ENCODE measurements around the gene SLFN5. TPM values are rescaled to one million over a fixed set of nuclear protein-coding genes. Genes with fewer than 3 reads are reported as not detected.
A peak's percentile ranks its signal among the peaks of the same experiment; 100 is the strongest.
"Not testable (repeated sequence)": the region's sequence is repeated elsewhere in the genome, so short reads cannot be mapped to it uniquely, and the experiment has no call there.

SLFN5 gene
- total RNA-seq (10 to 100 TPM in 1 of 2 donors, 1 to 10 TPM in 1; 9.1 to 17.6 TPM), polyA plus RNA-seq (ENCODE audit: insufficient read length in 2 of 2) (1 to 10 TPM; 3.6 to 6.4 TPM)
- long read RNA-seq, donor 1, full-length matches to known transcripts: 1 of 1 reads
- long read RNA-seq, donor 1, partial matches to known transcripts: 0 of 1 reads
- long read RNA-seq, donor 1, other reads (novel, unspliced or antisense): 0 of 1 reads
- long read RNA-seq, donor 2, partial matches to known transcripts: 0 of 1 reads
- long read RNA-seq, donor 2, other reads (novel, unspliced or antisense): 0 of 1 reads
- long read RNA-seq, donor 3: 0 reads
- long read RNA-seq, donor 4, full-length matches to known transcripts: 6 of 6 reads
- long read RNA-seq, donor 4, partial matches to known transcripts: 0 of 6 reads
- long read RNA-seq, donor 4, other reads (novel, unspliced or antisense): 0 of 6 reads

DNA sequence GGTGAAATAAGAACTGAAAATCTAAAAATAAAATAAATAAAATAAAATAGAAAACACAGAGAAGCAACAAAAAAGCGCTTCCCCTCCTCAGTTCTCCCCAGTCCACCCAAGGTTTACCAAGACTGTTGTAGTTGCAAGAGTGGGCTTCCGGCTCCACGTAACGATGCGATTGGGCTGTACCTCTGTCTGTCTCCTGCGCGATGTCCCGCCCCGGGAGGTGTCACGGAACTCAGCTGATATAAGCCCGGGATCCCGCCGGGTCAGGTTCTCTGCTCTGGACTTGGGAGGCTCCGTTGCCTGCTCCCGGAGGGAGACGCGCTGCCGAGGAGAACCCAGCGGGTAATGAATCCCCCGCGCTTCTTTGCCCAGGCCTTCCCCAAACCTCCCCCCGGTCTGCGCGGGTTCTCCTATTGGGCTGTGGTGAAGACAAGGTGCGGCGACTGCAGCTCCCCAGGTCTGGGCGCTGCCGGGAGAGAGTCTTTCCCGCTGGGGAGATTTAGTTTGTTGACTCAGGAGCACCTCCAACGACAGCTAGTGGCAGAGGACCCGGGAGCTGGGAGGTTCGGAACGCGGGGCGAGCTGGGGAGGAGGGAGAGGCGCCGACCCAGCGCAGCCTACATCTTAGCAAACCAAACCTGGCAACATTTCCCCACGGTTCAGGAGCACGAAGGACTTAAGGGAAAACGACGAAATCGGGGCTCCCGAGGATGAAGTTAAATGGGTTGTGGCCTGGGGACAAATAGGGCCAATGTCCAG is at the start of gene SLFN5:
SLFN5 (plus strand) TSS at position 268 of the 756 bp plus-strand sequence. CDS start 15,619 bp downstream, outside the sequence.
- 0% methylated on average over 33 of the region's 44 CpGs for WGBS (ENCODE audit: insufficient coverage)

GRCh38 chr17:35194001-35194400 is 48.9 kb upstream of the SLFN5 start, which contains the start of gene SLC35G3:
SLC35G3 (minus strand) TSS chr17:35194393; CDS start chr17:35194307, 86 bp downstream.
- WGBS (ENCODE audit: insufficient coverage): 94% methylated on average over 7 of the region's 12 CpGs
- not testable (repeated sequence) for H3K27ac ChIP-seq (ENCODE audit: low read depth, low read length); H3K27me3 ChIP-seq (ENCODE audit: control insufficient read depth, insufficient read depth, low read length); H3K36me3 ChIP-seq (ENCODE audit: control insufficient read depth, insufficient read depth, low read length); H3K4me1 ChIP-seq (ENCODE audit: control insufficient read depth, insufficient read depth, low read length); H3K4me3 ChIP-seq (ENCODE audit: low read depth, low read length); H3K9me3 ChIP-seq (ENCODE audit: control insufficient read depth, insufficient read depth, low read length); DNase-seq (ENCODE audit: low read depth in 4 of 6, low spot score in 6 of 6)

More for the DNA sequence above, at the start of gene SLFN5:
- H3K4me3 ChIP-seq (ENCODE audit: low read depth, low read length): peak within 1 kb of the TSS; percentile 64
- no peaks in the 10 kb centered on the region for H3K9me3 ChIP-seq (ENCODE audit: control insufficient read depth, insufficient read depth, low read length)
- H3K36me3 ChIP-seq (ENCODE audit: control insufficient read depth, insufficient read depth, low read length): no peaks in the 10 kb centered on the region
- DNase-seq (ENCODE audit: low read depth in 4 of 6, low spot score in 6 of 6): peak; percentile 65 to 95 (median 76)
- peaks cover 5% of the 10 kb centered on the region for H3K27me3 ChIP-seq (ENCODE audit: control insufficient read depth, insufficient read depth, low read length)
- peaks cover 26% of the 10 kb centered on the region for H3K4me1 ChIP-seq (ENCODE audit: control insufficient read depth, insufficient read depth, low read length)
- peak within 1 kb of the TSS; percentile 87 for H3K27ac ChIP-seq (ENCODE audit: low read depth, low read length)

- 98% methylated on average over 18 of the region's 31 CpGs for WGBS (ENCODE audit: insufficient coverage)
- not testable (repeated sequence) for H3K36me3 ChIP-seq (ENCODE audit: control insufficient read depth, insufficient read depth, low read length); H3K27me3 ChIP-seq (ENCODE audit: control insufficient read depth, insufficient read depth, low read length); H3K4me1 ChIP-seq (ENCODE audit: control insufficient read depth, insufficient read depth, low read length); H3K4me3 ChIP-seq (ENCODE audit: low read depth, low read length); H3K9me3 ChIP-seq (ENCODE audit: control insufficient read depth, insufficient read depth, low read length); H3K27ac ChIP-seq (ENCODE audit: low read depth, low read length); DNase-seq (ENCODE audit: low read depth in 4 of 6, low spot score in 6 of 6)
These were observed 47.8 kb upstream of the SLFN5 start for GRCh38 chr17:35195062-35195461.

- not testable (repeated sequence) for H3K4me3 ChIP-seq (ENCODE audit: low read depth, low read length); H3K9me3 ChIP-seq (ENCODE audit: control insufficient read depth, insufficient read depth, low read length); H3K27me3 ChIP-seq (ENCODE audit: control insufficient read depth, insufficient read depth, low read length); H3K36me3 ChIP-seq (ENCODE audit: control insufficient read depth, insufficient read depth, low read length); H3K27ac ChIP-seq (ENCODE audit: low read depth, low read length); DNase-seq (ENCODE audit: low read depth in 4 of 6, low spot score in 6 of 6); H3K4me1 ChIP-seq (ENCODE audit: control insufficient read depth, insufficient read depth, low read length)
- WGBS (ENCODE audit: insufficient coverage): no CpG with 5 or more reads among the region's 2 CpGs
These were observed 40.3 kb upstream of the SLFN5 start for GRCh38 chr17:35202582-35202981.

DNA sequence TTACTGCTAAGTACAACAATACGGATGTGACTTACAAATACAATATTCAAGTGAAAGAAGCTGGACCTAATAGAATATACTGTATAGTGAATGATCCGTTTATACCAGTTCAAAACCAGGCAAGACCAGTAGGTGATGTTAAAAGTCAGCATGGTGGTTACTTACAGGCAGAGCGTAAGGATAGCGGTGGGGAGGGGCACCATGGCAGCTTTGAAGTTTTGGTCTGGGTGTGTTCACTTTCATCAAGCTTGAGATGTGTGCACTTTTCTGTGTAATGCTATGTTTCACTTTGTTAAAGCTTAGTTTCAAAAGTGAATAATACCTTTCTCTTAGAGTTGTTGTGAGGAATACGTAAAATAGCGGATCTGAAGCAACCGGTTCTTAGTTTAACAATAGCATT is 32.1 kb upstream of the SLFN5 start:
- Histone ChIP-seq H3K27me3 (ENCODE audit: control insufficient read depth, insufficient read depth, low read length) (peaks cover 2% of the 10 kb centered on the region), H3K27ac (ENCODE audit: low read depth, low read length) (no peak overlapping the region), H3K9me3 (ENCODE audit: control insufficient read depth, insufficient read depth, low read length) (no peaks in the 10 kb centered on the region), H3K36me3 (ENCODE audit: control insufficient read depth, insufficient read depth, low read length) (no peaks in the 10 kb centered on the region), H3K4me3 (ENCODE audit: low read depth, low read length) (no peak overlapping the region), H3K4me1 (ENCODE audit: control insufficient read depth, insufficient read depth, low read length) (no peaks in the 10 kb centered on the region)
- WGBS (ENCODE audit: insufficient coverage): 82% methylated on average over 3 of the region's 7 CpGs
- DNase-seq (ENCODE audit: low read depth in 4 of 6, low spot score in 6 of 6): no peak

DNA sequence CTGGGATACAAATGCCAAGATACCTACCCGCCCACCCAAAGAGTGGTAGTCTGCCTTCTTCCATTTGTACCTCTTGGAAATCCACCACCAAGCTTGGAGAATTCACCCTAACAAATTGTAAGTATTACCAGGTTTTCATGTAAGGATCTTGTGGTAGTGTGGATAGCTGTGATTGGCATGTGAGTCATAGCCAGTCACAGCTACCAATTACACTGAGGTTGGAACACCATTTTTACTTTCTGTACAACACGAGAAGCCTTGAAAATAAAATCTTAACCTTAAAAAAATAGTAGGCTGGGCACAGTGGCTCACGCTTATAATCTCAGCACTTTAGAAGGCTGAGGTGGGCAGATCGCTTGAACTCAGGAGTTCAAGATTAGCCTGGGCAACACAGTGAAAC is 30.2 kb upstream of the SLFN5 start:
- Histone ChIP-seq H3K9me3 (ENCODE audit: control insufficient read depth, insufficient read depth, low read length) (no peaks in the 10 kb centered on the region), H3K4me1 (ENCODE audit: control insufficient read depth, insufficient read depth, low read length) (no peaks in the 10 kb centered on the region), H3K27me3 (ENCODE audit: control insufficient read depth, insufficient read depth, low read length) (peaks cover 2% of the 10 kb centered on the region), H3K27ac (ENCODE audit: low read depth, low read length) (no peak overlapping the region), H3K36me3 (ENCODE audit: control insufficient read depth, insufficient read depth, low read length) (no peaks in the 10 kb centered on the region), H3K4me3 (ENCODE audit: low read depth, low read length) (no peak overlapping the region)
- DNase-seq (ENCODE audit: low read depth in 4 of 6, low spot score in 6 of 6): no peak
- WGBS (ENCODE audit: insufficient coverage): 82% methylated on average over 2 of the region's 4 CpGs

DNA sequence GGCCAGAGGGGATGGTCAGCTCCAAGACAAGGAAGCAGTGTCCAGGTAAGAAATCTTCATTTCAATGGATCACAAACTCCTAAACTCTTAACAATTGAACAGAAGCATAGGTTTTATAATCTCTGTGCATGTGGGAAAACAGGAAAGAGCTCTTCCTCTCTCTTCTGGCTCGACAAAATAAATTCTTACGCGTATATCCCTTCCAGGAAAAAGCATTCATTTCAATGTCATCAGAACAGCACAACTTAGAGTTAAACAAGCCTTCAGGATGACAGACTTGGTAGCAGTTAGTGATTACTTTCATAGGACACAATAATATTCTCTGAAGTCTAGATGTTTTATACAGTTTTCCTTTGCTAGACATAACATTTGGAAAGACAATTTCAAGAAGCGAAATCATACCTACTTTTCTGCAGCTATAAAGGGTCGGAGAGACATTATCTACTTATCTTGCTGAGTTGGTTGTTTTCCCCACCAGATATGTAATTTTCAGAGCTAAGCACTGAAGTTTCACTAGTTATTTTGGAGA is 29.4 kb upstream of the SLFN5 start:
- Histone ChIP-seq H3K27ac (ENCODE audit: low read depth, low read length) (no peak overlapping the region), H3K4me1 (ENCODE audit: control insufficient read depth, insufficient read depth, low read length) (no peaks in the 10 kb centered on the region), H3K9me3 (ENCODE audit: control insufficient read depth, insufficient read depth, low read length) (no peaks in the 10 kb centered on the region), H3K36me3 (ENCODE audit: control insufficient read depth, insufficient read depth, low read length) (no peaks in the 10 kb centered on the region), H3K27me3 (ENCODE audit: control insufficient read depth, insufficient read depth, low read length) (peaks cover 2% of the 10 kb centered on the region), H3K4me3 (ENCODE audit: low read depth, low read length) (no peak overlapping the region)
- no peak for DNase-seq (ENCODE audit: low read depth in 4 of 6, low spot score in 6 of 6)
- no CpG with 5 or more reads among the region's 5 CpGs for WGBS (ENCODE audit: insufficient coverage)

DNA sequence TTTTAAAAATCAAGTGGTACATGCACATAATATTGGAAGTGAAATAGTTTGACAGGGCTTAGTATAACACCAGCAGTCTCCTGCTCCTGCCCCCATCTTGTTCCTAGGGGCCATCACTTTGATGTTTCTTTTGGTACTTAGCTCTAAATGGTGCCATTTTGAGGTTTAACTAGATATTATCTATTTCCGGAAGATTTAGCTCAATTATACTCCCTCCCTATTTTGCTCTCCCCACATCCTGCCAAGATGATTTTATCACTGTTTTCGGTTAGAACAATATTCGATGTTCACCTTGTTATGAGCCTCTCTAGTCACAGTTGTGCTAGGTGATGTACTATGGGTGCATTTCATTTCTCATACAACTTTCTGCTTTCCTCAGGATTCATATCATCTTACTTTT is 28.7 kb upstream of the SLFN5 start:
- no CpG with 5 or more reads among the region's 3 CpGs for WGBS (ENCODE audit: insufficient coverage)
- Histone ChIP-seq H3K4me1 (ENCODE audit: control insufficient read depth, insufficient read depth, low read length) (no peaks in the 10 kb centered on the region), H3K27ac (ENCODE audit: low read depth, low read length) (no peak overlapping the region)

GRCh38 chr17:35214631-35215273 is 28.1 kb upstream of the SLFN5 start:
- DNase-seq (ENCODE audit: low read depth in 4 of 6, low spot score in 6 of 6): no peak
- H3K4me3 ChIP-seq (ENCODE audit: low read depth, low read length): no peak overlapping the region
- no peak overlapping the region for H3K27ac ChIP-seq (ENCODE audit: low read depth, low read length)
- no peaks in the 10 kb centered on the region for H3K4me1 ChIP-seq (ENCODE audit: control insufficient read depth, insufficient read depth, low read length)
- H3K9me3 ChIP-seq (ENCODE audit: control insufficient read depth, insufficient read depth, low read length): no peaks in the 10 kb centered on the region
- 94% methylated on average over 2 of the region's 5 CpGs for WGBS (ENCODE audit: insufficient coverage)
- H3K36me3 ChIP-seq (ENCODE audit: control insufficient read depth, insufficient read depth, low read length): no peaks in the 10 kb centered on the region
- peaks cover 2% of the 10 kb centered on the region for H3K27me3 ChIP-seq (ENCODE audit: control insufficient read depth, insufficient read depth, low read length)

More for the DNA sequence above, 28.7 kb upstream of the SLFN5 start:
- no peak for DNase-seq (ENCODE audit: low read depth in 4 of 6, low spot score in 6 of 6)
- Histone ChIP-seq H3K4me3 (ENCODE audit: low read depth, low read length) (no peak overlapping the region), H3K9me3 (ENCODE audit: control insufficient read depth, insufficient read depth, low read length) (no peaks in the 10 kb centered on the region), H3K27me3 (ENCODE audit: control insufficient read depth, insufficient read depth, low read length) (peaks cover 2% of the 10 kb centered on the region), H3K36me3 (ENCODE audit: control insufficient read depth, insufficient read depth, low read length) (no peaks in the 10 kb centered on the region)

All from spinal cord (tissue), 10 donors.